SU-DHL-6 (cell line): ENCODE measurements around the gene CABCOCO1.

Source experiments
- H2AFZ ChIP-seq: fragments of 200-600 bp; sonication (generic); 2 replicates; pipeline ENCODE4 v1.6.1; 2014; ENCODE audit warnings: low read depth, mild to moderate bottlenecking, moderate library complexity, mixed read lengths, antibody characterized with exemption, low read length; ENCODE audit not compliant: severe bottlenecking
- H3F3A ChIP-seq: fragments of 200-600 bp; shearing (Covaris generic); 2 replicates; pipeline ENCODE4 v1.6.0; 2016; ENCODE audit warnings: antibody characterized with exemption, mild to moderate bottlenecking; ENCODE audit not compliant: insufficient read depth
- H3K27ac ChIP-seq: fragments of 200-600 bp; sonication (generic); 2 replicates; pipeline ENCODE4 v1.5.1; 2016; ENCODE audit warnings: low read depth, mild to moderate bottlenecking, low read length, moderate library complexity, mixed read lengths
- H3K27me3 ChIP-seq: fragments of 200-600 bp; sonication (generic), shearing (Covaris generic); 2 replicates; pipeline ENCODE4 v1.6.0; 2014; ENCODE audit warnings: mild to moderate bottlenecking, low read length
- H3K36me3 ChIP-seq: fragments of 200-600 bp; sonication (generic); 2 replicates; pipeline ENCODE4 v1.6.1; 2014; ENCODE audit warnings: mild to moderate bottlenecking, low read length, mixed read lengths
- H3K4me2 ChIP-seq: fragments of 300-600, 200-600 bp; shearing (Covaris generic), sonication (generic); 2 replicates; pipeline ENCODE4 v1.6.0; 2014; ENCODE audit warnings: low read length, low read depth, mild to moderate bottlenecking; ENCODE audit not compliant: poor library complexity, severe bottlenecking
- H3K4me3 ChIP-seq: fragments of 200-600 bp; sonication (generic); 2 replicates; pipeline ENCODE4 v1.5.1; 2014; ENCODE audit warnings: antibody characterized with exemption, low read length, mild to moderate bottlenecking, mixed read lengths; ENCODE audit not compliant: insufficient read depth, poor library complexity, severe bottlenecking
- H3K79me2 ChIP-seq: fragments of 200-600 bp; sonication (generic); 2 replicates; pipeline ENCODE4 v1.6.1; 2014; ENCODE audit warnings: mild to moderate bottlenecking, low read length, moderate library complexity; ENCODE audit not compliant: insufficient read depth
- H3K9ac ChIP-seq: fragments of 200-600 bp; sonication (generic); 2 replicates; pipeline ENCODE4 v1.7.0; 2014; ENCODE audit warnings: mild to moderate bottlenecking, low read length
- H3K9me2 ChIP-seq: fragments of 200-600 bp; sonication (generic); replicated peaks from 2 replicates; pipeline ENCODE4 v1.6.1; 2014; ENCODE audit warnings: low read length; ENCODE audit not compliant: insufficient read depth
- H3K9me3 ChIP-seq: fragments of 200-600 bp; sonication (generic); 2 replicates; pipeline ENCODE4 v1.6.1; 2014; ENCODE audit warnings: low read length, mixed read lengths; ENCODE audit not compliant: insufficient read depth
- H4K20me1 ChIP-seq: fragments of 200-600 bp; sonication (generic); 2 replicates; pipeline ENCODE4 v1.6.1; 2014; ENCODE audit warnings: low read depth, mild to moderate bottlenecking, antibody characterized with exemption, low read length, moderate library complexity, mixed read lengths
- EZH2phosphoT487 ChIP-seq: fragments of 200-600 bp; sonication (generic), shearing (Covaris generic); conservative IDR thresholded peaks from 2 replicates; pipeline ENCODE4 v1.6.1; 2018; ENCODE audit warnings: mild to moderate bottlenecking, antibody characterized with exemption, low read length, moderate library complexity, mixed read lengths
- TF ChIP-seq, protein P1 (sequence below): fragments of 200-600 bp; sonication (generic); IDR thresholded peaks from one replicate; pipeline ENCODE4 v1.5.1; 2017; ENCODE audit warnings: antibody characterized with exemption, mild to moderate bottlenecking, low read length, moderate library complexity; ENCODE audit not compliant: insufficient read depth, poor library complexity, severe bottlenecking

The CABCOCO1 gene

GRCh38 chr10:61617180-61617579 lies 45.5 kb upstream of the CABCOCO1 start:
- no peaks in the 10 kb centered on the region for H3K9me3 ChIP-seq
- no peaks in the 10 kb centered on the region for H4K20me1 ChIP-seq
- no peak overlapping the region for H3K4me3 ChIP-seq
- TF ChIP-seq, protein P1, sequence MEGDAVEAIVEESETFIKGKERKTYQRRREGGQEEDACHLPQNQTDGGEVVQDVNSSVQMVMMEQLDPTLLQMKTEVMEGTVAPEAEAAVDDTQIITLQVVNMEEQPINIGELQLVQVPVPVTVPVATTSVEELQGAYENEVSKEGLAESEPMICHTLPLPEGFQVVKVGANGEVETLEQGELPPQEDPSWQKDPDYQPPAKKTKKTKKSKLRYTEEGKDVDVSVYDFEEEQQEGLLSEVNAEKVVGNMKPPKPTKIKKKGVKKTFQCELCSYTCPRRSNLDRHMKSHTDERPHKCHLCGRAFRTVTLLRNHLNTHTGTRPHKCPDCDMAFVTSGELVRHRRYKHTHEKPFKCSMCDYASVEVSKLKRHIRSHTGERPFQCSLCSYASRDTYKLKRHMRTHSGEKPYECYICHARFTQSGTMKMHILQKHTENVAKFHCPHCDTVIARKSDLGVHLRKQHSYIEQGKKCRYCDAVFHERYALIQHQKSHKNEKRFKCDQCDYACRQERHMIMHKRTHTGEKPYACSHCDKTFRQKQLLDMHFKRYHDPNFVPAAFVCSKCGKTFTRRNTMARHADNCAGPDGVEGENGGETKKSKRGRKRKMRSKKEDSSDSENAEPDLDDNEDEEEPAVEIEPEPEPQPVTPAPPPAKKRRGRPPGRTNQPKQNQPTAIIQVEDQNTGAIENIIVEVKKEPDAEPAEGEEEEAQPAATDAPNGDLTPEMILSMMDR, result no peak
- TF ChIP-seq EZH2phosphoT487, result no peak
- no peak overlapping the region for H3K4me2 ChIP-seq
- H3K9ac ChIP-seq, result no peak overlapping the region
- H2AFZ ChIP-seq, result no peak overlapping the region
- H3K36me3 ChIP-seq, result no peaks in the 10 kb centered on the region
- no peaks in the 10 kb centered on the region for H3F3A ChIP-seq
- H3K27ac ChIP-seq, result no peak overlapping the region
- H3K27me3 ChIP-seq, result no peaks in the 10 kb centered on the region
- no peaks in the 10 kb centered on the region for H3K9me2 ChIP-seq
- no peaks in the 10 kb centered on the region for H3K79me2 ChIP-seq

GRCh38 chr10:61617586-61617985 lies 45.1 kb upstream of the CABCOCO1 start:
- Histone ChIP-seq H3K9me3 (no peaks in the 10 kb centered on the region), H3K9ac (no peak overlapping the region), H3K79me2 (no peaks in the 10 kb centered on the region), H2AFZ (no peak overlapping the region), H3K4me3 (no peak overlapping the region), H3K9me2 (no peaks in the 10 kb centered on the region), H4K20me1 (no peaks in the 10 kb centered on the region), H3F3A (no peaks in the 10 kb centered on the region), H3K27me3 (no peaks in the 10 kb centered on the region), H3K4me2 (no peak overlapping the region), H3K27ac (no peak overlapping the region), H3K36me3 (no peaks in the 10 kb centered on the region)
- TF ChIP-seq, protein P1, result no peak
- no peak for TF ChIP-seq EZH2phosphoT487

- Histone ChIP-seq H3K9me3 (no peaks in the 10 kb centered on the region), H3K79me2 (no peaks in the 10 kb centered on the region), H4K20me1 (no peaks in the 10 kb centered on the region), H3K36me3 (no peaks in the 10 kb centered on the region), H3K27ac (no peak overlapping the region), H3F3A (no peaks in the 10 kb centered on the region), H3K4me3 (no peak overlapping the region), H3K4me2 (no peak overlapping the region), H3K27me3 (no peaks in the 10 kb centered on the region), H2AFZ (no peak overlapping the region), H3K9ac (no peak overlapping the region), H3K9me2 (no peaks in the 10 kb centered on the region)
- no peak for TF ChIP-seq EZH2phosphoT487
- TF ChIP-seq, protein P1, result no peak
These were observed 44.3 kb upstream of the CABCOCO1 start for GRCh38 chr10:61618388-61618961.
